Activated CD4-positive, alpha-beta memory T cell treated with anti-CD3 and anti-CD28 coated beads, Interleukin-2, amount 10 ng/mL, durations not matched to agents 7 days and 5 days (primary cell): ENCODE measurements around the gene TMEM150B. TPM values are rescaled to one million over a fixed set of nuclear protein-coding genes. Genes with fewer than 3 reads are reported as not detected.

ENCODE experiments used
- CTCF ChIA-PET: fragments of 350-600 bp; sonication (Branson Sonifier 250); formaldehyde crosslinking; loops from one replicate; lab custom pipeline; 2021; ENCODE audit warnings: antibody characterized with exemption, inconsistent platforms; lab: Charles Lee
- POLR2A ChIA-PET: fragments of 350-600 bp; sonication (Branson Sonifier 250); formaldehyde crosslinking; loops from one replicate; lab custom pipeline; 2021; ENCODE audit warnings: antibody characterized with exemption; lab: Charles Lee
- DNase-seq: peaks from one replicate; pipeline ENCODE4 v3.0.0-alpha.2; 2020
- H3K27ac Mint-ChIP-seq: one replicate; pipeline ENCODE4 v1.8.0; 2021; ENCODE audit warnings: mild to moderate bottlenecking, mixed read lengths
- H3K27me3 Mint-ChIP-seq: one replicate; pipeline ENCODE4 v1.8.0; 2021; ENCODE audit warnings: mixed read lengths
- H3K36me3 Mint-ChIP-seq: one replicate; pipeline ENCODE4 v1.8.0; 2021; ENCODE audit warnings: low read depth, mixed read lengths
- H3K4me1 Mint-ChIP-seq: one replicate; pipeline ENCODE4 v1.8.0; 2021; ENCODE audit warnings: mixed read lengths
- H3K4me3 Mint-ChIP-seq: one replicate; pipeline ENCODE4 v1.8.0; 2021; ENCODE audit warnings: mild to moderate bottlenecking, mixed read lengths
- H3K9me3 Mint-ChIP-seq: one replicate; pipeline ENCODE4 v1.8.0; 2021; ENCODE audit warnings: mixed read lengths
- total RNA-seq, 2 experiments: library from RNA; stranded (reverse); gene quantifications; one replicate each; pipeline ENCODE4 v1.2.3, GENCODE V29; 2021

TMEM150B gene
- total RNA-seq, 2 experiments from 2014 or later: 1.0 to 2.0 TPM

DNA sequence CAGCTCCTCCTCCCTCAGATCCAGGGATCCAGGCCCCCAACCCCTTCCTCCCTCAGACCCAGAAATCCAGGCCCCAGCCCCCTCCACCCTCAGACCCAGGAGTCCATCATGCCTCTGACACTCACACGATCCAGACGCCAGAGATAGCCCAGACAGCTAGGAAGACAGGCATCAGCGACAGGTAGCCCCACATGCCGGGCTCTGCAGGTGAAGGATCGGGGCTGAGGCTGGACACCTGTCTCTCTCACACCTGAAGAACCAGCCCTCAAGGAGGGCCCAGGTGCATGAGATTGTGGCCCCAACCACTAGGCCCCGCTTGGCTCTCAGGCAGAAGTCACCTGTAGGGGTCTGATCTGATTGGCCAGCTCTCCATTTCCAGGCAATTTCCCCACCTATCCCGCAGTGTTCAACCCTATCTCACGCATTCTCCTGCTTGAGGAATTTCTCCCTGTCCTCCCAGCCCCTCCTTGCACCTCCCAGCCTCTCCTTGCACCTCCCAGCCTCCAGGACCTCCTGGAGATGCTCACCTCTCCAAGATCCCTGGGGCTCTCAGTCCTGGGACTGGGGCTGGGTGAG is 4.2 kb downstream of the TMEM150B start:
- no peak overlapping the region for H3K27ac Mint-ChIP-seq
- no peak overlapping the region for H3K4me3 Mint-ChIP-seq
- no peaks in the 10 kb centered on the region for H3K9me3 Mint-ChIP-seq
- peaks cover 17% of the 10 kb centered on the region for H3K4me1 Mint-ChIP-seq
- POLR2A ChIA-PET: interaction anchor here (0.9 to 1.0 kb wide), 2 partner anchors 18 to 19 kb away, joined by 3 to 4 read pairs; partner anchors contain the start of gene KMT5C
- no peak for DNase-seq
- H3K27me3 Mint-ChIP-seq: peaks cover 11% of the 10 kb centered on the region
- no peaks in the 10 kb centered on the region for H3K36me3 Mint-ChIP-seq
- CTCF ChIA-PET: interaction anchor here (1.0 to 4.5 kb wide), 4 partner anchors 11 to 29 kb away, joined by 3 to 26 read pairs (median 4); no protein-coding TSS in a partner anchor

DNA sequence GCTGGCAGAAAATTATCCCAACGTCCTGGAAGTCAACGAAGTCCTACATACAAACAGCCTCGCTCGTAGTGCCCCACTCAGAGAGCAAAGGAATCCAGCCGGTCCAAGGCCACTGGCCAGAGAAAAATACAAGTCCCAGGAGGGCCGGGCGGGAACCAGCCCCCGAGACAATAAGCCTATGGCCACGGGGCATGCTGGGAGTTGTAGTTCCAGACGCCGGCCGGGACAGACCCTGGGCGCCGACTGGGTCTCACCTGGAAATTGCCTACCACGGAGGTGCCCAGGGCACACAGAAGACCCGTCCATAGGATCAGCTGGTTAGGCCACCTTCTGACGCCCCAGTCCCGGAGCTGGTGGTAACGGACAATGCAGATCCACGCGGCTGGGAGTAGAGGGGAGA is 5.4 kb downstream of the TMEM150B start:
- POLR2A ChIA-PET: interaction anchor here (1.0 kb wide), 1 partner anchor 19 kb away, joined by 4 read pairs; the partner anchor contains the start of gene KMT5C
- H3K27ac Mint-ChIP-seq: no peak overlapping the region

GRCh38 chr19:55316646-55317045 is 8.5 kb downstream of the TMEM150B start:
- ChIA-PET POLR2A (interaction anchor here (1.0 kb wide), 1 partner anchor 36 kb away, joined by 3 read pairs; no protein-coding TSS in a partner anchor), CTCF (interaction anchor here (2.4 kb wide), 1 partner anchor 15 kb away, joined by 9 read pairs; no protein-coding TSS in a partner anchor)
- Mint-ChIP-seq H3K36me3 (no peaks in the 10 kb centered on the region), H3K27me3 (no peaks in the 10 kb centered on the region), H3K9me3 (no peaks in the 10 kb centered on the region), H3K4me1 (peaks cover 2% of the 10 kb centered on the region), H3K27ac (no peak overlapping the region), H3K4me3 (no peak overlapping the region)
- no peak for DNase-seq

More for the DNA sequence above, 5.4 kb downstream of the TMEM150B start:
- CTCF ChIA-PET: interaction anchor here (1.3 kb wide), 1 partner anchor 18 kb away, joined by 3 read pairs; no protein-coding TSS in a partner anchor
- no peak for DNase-seq
- no peaks in the 10 kb centered on the region for H3K9me3 Mint-ChIP-seq
- no peak overlapping the region for H3K4me3 Mint-ChIP-seq
- H3K36me3 Mint-ChIP-seq: no peaks in the 10 kb centered on the region
- H3K27me3 Mint-ChIP-seq: peaks cover 11% of the 10 kb centered on the region
- H3K4me1 Mint-ChIP-seq: peaks cover 11% of the 10 kb centered on the region

DNA sequence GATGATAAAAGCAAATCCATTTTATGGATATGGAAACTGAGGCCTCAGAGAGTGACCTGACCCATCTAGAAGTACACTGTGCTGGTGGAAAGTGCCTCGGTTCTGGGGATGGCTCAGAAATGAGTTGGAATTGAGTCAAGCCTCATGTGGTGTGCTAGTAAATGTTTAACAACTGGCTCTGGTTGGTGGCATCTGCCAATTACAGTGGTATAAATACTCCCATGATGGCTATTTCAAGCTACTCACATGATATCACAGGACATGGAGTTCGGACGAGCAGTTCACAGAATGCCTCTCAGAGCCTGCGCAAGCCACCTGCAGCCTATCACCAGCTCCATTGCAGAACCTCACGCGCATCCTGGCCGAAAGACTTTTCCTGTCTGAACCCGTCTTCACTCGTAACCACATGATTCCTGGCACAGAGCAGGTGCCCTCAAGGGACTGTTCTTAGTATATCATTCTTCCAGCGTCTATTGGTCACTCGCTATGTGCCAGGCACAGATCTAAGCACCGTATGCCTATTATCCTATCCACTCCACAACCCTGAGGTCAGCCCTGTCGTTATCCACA is 9.1 kb downstream of the TMEM150B start:
- Mint-ChIP-seq H3K4me1 (no peaks in the 10 kb centered on the region), H3K4me3 (no peak overlapping the region), H3K9me3 (no peaks in the 10 kb centered on the region), H3K36me3 (no peaks in the 10 kb centered on the region), H3K27ac (no peak overlapping the region), H3K27me3 (no peaks in the 10 kb centered on the region)
- no peak for DNase-seq
- ChIA-PET CTCF (interaction anchor here (2.4 kb wide), 1 partner anchor 14 kb away, joined by 9 read pairs; no protein-coding TSS in a partner anchor), POLR2A (no interaction called here)

GRCh38 chr19:55314396-55314795 is 10.7 kb downstream of the TMEM150B start:
- CTCF ChIA-PET: no interaction called here
- H3K9me3 Mint-ChIP-seq: no peaks in the 10 kb centered on the region
- DNase-seq: no peak
- no peak overlapping the region for H3K4me3 Mint-ChIP-seq
- no peaks in the 10 kb centered on the region for H3K4me1 Mint-ChIP-seq
- POLR2A ChIA-PET: interaction anchor here (1.2 kb wide), 1 partner anchor 93 kb away, joined by 3 read pairs; the partner anchor contains the start of gene UBE2S
- no peaks in the 10 kb centered on the region for H3K27me3 Mint-ChIP-seq
- no peak overlapping the region for H3K27ac Mint-ChIP-seq
- no peaks in the 10 kb centered on the region for H3K36me3 Mint-ChIP-seq

- Mint-ChIP-seq H3K27me3 (no peaks in the 10 kb centered on the region), H3K4me1 (no peaks in the 10 kb centered on the region), H3K27ac (no peak overlapping the region), H3K4me3 (no peak overlapping the region), H3K36me3 (no peaks in the 10 kb centered on the region), H3K9me3 (no peaks in the 10 kb centered on the region)
- ChIA-PET CTCF (interaction anchor here (0.6 to 2.7 kb wide), 3 partner anchors 11 to 164 kb away, joined by 3 to 12 read pairs (median 3); partner anchors contain the start of gene ZNF628), POLR2A (interaction anchor here (1.1 to 1.2 kb wide), 2 partner anchors 26 to 54 kb away, joined by 4 read pairs; partner anchors contain the start of gene PPP6R1)
- no peak for DNase-seq
These were observed 12.3 kb downstream of the TMEM150B start for GRCh38 chr19:55312621-55313512.

GRCh38 chr19:55311797-55312196 is 13.3 kb downstream of the TMEM150B start:
- CTCF ChIA-PET: interaction anchor here (2.7 kb wide), 1 partner anchor 10 kb away, joined by 12 read pairs; no protein-coding TSS in a partner anchor
- Mint-ChIP-seq H3K36me3 (no peaks in the 10 kb centered on the region), H3K27ac (no peak overlapping the region), H3K4me3 (no peak overlapping the region), H3K27me3 (no peaks in the 10 kb centered on the region), H3K9me3 (no peaks in the 10 kb centered on the region), H3K4me1 (no peaks in the 10 kb centered on the region)
- DNase-seq: no peak
- POLR2A ChIA-PET: interaction anchor here (1.5 kb wide), 1 partner anchor 95 kb away, joined by 3 read pairs; no protein-coding TSS in a partner anchor

GRCh38 chr19:55311397-55311796 is 13.7 kb downstream of the TMEM150B start:
- no peaks in the 10 kb centered on the region for H3K9me3 Mint-ChIP-seq
- H3K36me3 Mint-ChIP-seq: no peaks in the 10 kb centered on the region
- H3K4me3 Mint-ChIP-seq: no peak overlapping the region
- H3K27ac Mint-ChIP-seq: no peak overlapping the region
- POLR2A ChIA-PET: interaction anchor here (1.5 kb wide), 1 partner anchor 96 kb away, joined by 3 read pairs; no protein-coding TSS in a partner anchor
- no peaks in the 10 kb centered on the region for H3K27me3 Mint-ChIP-seq
- no peak for DNase-seq
- CTCF ChIA-PET: interaction anchor here (2.7 kb wide), 1 partner anchor 10 kb away, joined by 12 read pairs; no protein-coding TSS in a partner anchor
- no peaks in the 10 kb centered on the region for H3K4me1 Mint-ChIP-seq

DNA sequence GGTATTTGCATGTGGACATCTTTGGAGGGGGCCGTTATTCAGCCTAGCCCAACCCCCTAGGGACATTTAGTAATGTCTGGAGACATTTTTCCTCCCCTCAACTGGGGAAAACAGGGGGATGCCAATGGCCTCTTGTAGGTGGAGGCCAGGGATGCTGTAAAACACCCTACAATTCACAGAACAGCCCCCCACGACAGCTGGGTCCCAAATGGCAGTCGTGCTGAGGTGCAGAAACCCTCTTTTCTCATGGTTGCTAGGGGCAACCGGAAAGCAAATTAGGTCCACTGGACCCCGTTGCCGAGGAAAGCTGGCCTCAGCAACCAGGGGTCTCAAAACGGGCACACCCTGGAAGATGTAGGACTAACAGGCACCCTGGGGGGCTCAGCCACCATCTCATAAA is 14.6 kb downstream of the TMEM150B start:
- Mint-ChIP-seq H3K4me3 (no peak overlapping the region), H3K36me3 (no peaks in the 10 kb centered on the region), H3K27ac (no peak overlapping the region), H3K9me3 (no peaks in the 10 kb centered on the region), H3K27me3 (no peaks in the 10 kb centered on the region), H3K4me1 (peaks cover 1% of the 10 kb centered on the region)
- POLR2A ChIA-PET: interaction anchor here (1.5 kb wide), 1 partner anchor 97 kb away, joined by 3 read pairs; no protein-coding TSS in a partner anchor
- DNase-seq: no peak
- CTCF ChIA-PET: no interaction called here

- CTCF ChIA-PET: no interaction called here
- no peak overlapping the region for H3K4me3 Mint-ChIP-seq
- peaks cover 4% of the 10 kb centered on the region for H3K4me1 Mint-ChIP-seq
- no peaks in the 10 kb centered on the region for H3K27me3 Mint-ChIP-seq
- no peak for DNase-seq
- no peaks in the 10 kb centered on the region for H3K9me3 Mint-ChIP-seq
- POLR2A ChIA-PET: no interaction called here
- no peak overlapping the region for H3K27ac Mint-ChIP-seq
- H3K36me3 Mint-ChIP-seq: no peaks in the 10 kb centered on the region
These were observed 15.7 kb downstream of the TMEM150B start for GRCh38 chr19:55309448-55309847.

DNA sequence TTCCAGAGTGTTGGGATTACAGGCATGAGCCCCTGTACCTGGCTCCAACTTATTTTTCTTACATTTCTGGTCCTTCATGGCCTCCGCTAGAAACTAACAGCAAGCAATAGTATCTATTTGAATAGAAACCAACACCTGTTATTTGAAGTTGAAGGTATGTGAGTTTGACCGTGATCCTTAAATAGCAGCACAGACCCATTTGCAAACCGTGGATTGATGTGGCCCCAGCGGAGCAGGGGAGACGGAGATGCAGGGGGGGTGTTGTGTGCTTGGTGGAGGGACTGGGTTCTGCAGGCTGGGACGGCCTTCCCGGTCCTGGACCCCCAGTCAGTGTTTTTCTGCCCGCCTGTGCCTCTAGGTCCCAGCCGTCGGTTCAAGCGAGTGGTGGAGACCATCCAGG is 16.9 kb downstream of the TMEM150B start:
- H3K4me3 Mint-ChIP-seq: no peak overlapping the region
- no peaks in the 10 kb centered on the region for H3K9me3 Mint-ChIP-seq
- H3K27me3 Mint-ChIP-seq: no peaks in the 10 kb centered on the region
- ChIA-PET POLR2A (interaction anchor here (1.0 kb wide), 1 partner anchor 99 kb away, joined by 3 read pairs; the partner anchor contains the start of gene UBE2S), CTCF (no interaction called here)
- no peak overlapping the region for H3K27ac Mint-ChIP-seq
- H3K36me3 Mint-ChIP-seq: no peaks in the 10 kb centered on the region
- H3K4me1 Mint-ChIP-seq: peaks cover 4% of the 10 kb centered on the region
- DNase-seq: no peak

DNA sequence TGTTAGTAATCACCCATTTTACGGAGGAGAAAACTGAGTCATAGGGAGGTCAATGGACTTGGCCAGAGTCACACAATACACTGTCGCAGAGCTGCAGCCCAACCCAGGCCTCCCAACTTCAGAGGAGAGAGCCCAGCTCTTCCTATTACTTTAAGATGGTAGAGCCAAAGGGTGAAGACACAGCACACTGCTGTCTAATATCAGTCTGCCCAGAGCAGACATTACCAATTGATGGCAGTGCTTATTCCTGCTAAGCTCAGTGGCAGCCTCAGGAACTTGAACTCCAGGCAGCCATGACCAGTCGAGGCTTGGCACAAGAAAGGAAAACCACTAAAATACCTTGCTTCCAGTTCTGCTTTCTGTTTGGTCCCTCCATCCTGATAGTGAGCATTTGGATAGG is 18.4 kb downstream of the TMEM150B start:
- no peak overlapping the region for H3K4me3 Mint-ChIP-seq
- CTCF ChIA-PET: interaction anchor here (1.0 to 1.1 kb wide), 2 partner anchors 49 to 197 kb away, joined by 3 read pairs; no protein-coding TSS in a partner anchor
- H3K9me3 Mint-ChIP-seq: no peaks in the 10 kb centered on the region
- no peaks in the 10 kb centered on the region for H3K27me3 Mint-ChIP-seq
- POLR2A ChIA-PET: no interaction called here
- H3K4me1 Mint-ChIP-seq: peaks cover 8% of the 10 kb centered on the region
- DNase-seq: no peak
- no peaks in the 10 kb centered on the region for H3K36me3 Mint-ChIP-seq
- H3K27ac Mint-ChIP-seq: no peak overlapping the region
